GM21515 (cell line): ENCODE data around the gene SPINK9.
A peak's percentile ranks its signal among the peaks of the same experiment; 100 is the strongest.
"Not testable (repeated sequence)": the region's sequence is repeated elsewhere in the genome, so short reads cannot be mapped to it uniquely, and the experiment has no call there.

Experiments used
- ATAC-seq: cut with Tn5 transposase; IDR thresholded peaks from one replicate; pipeline ENCODE4 v1.9.1; 2021; ENCODE audit not compliant: unreplicated experiment

Gene SPINK9

GRCh38 chr5:148335259-148335658 is at the start of gene SPINK9:
SPINK9 (plus strand) TSS chr5:148335559; CDS start chr5:148335614, 55 bp downstream.
- ATAC-seq, result no peak

GRCh38 chr5:148290271-148291195 is 44.8 kb upstream of the SPINK9 start:
- ATAC-seq, result no peak

GRCh38 chr5:148297731-148298130 is 37.6 kb upstream of the SPINK9 start:
- no peak for ATAC-seq

GRCh38 chr5:148306446-148306845 is 28.9 kb upstream of the SPINK9 start:
- no peak for ATAC-seq

GRCh38 chr5:148309019-148309418 is 26.3 kb upstream of the SPINK9 start:
- ATAC-seq, result no peak

GRCh38 chr5:148309746-148310145 is 25.6 kb upstream of the SPINK9 start:
- ATAC-seq, result no peak

GRCh38 chr5:148311484-148311883 is 23.9 kb upstream of the SPINK9 start:
- no peak for ATAC-seq

GRCh38 chr5:148312153-148312552 is 23.2 kb upstream of the SPINK9 start, which contains the start of gene SPINK7:
SPINK7 (plus strand) TSS chr5:148312423; CDS start chr5:148312484, 61 bp downstream.
- ATAC-seq, result no peak

- no peak for ATAC-seq
Measured at GRCh38 chr5:148314187-148314586, 21.2 kb upstream of the SPINK9 start.

GRCh38 chr5:148314731-148315130 is 20.6 kb upstream of the SPINK9 start:
- no peak for ATAC-seq

GRCh38 chr5:148320011-148320963 is 15.1 kb upstream of the SPINK9 start:
- not testable (repeated sequence) for ATAC-seq

GRCh38 chr5:148333262-148333849 is 2.0 kb upstream of the SPINK9 start:
- no peak for ATAC-seq

- ATAC-seq, result peak; percentile 55
Measured at GRCh38 chr5:148336704-148337435, 1.5 kb downstream of the SPINK9 start.

GRCh38 chr5:148342371-148343045 is 7.1 kb downstream of the SPINK9 start:
- ATAC-seq, result no peak

GRCh38 chr5:148343046-148343407 is 7.7 kb downstream of the SPINK9 start:
- ATAC-seq, result no peak

- ATAC-seq, result no peak
Measured at GRCh38 chr5:148343603-148344487, 8.5 kb downstream of the SPINK9 start.

GRCh38 chr5:148347706-148348105 is 12.3 kb downstream of the SPINK9 start:
- no peak for ATAC-seq

GRCh38 chr5:148352696-148353095 is 17.3 kb downstream of the SPINK9 start:
- ATAC-seq, result no peak

- ATAC-seq, result no peak
Measured at GRCh38 chr5:148353634-148354033, 18.3 kb downstream of the SPINK9 start.
